OCI-LY7 (cell line): ENCODE data around the gene STIM1. TPM values are rescaled to one million over a fixed set of nuclear protein-coding genes. Genes with fewer than 3 reads are reported as not detected.
"Not testable (repeated sequence)": the region's sequence is repeated elsewhere in the genome, so short reads cannot be mapped to it uniquely, and the experiment has no call there.

Experiments
- BruUV-seq: library from RNA; stranded (reverse); fragments of 400-500 nt; replicated peaks from 2 replicates; lab custom pipeline; 2021; lab: Mats Ljungman, UMichigan
- CTCF ChIA-PET: fragments of 300-600 bp; sonication (Branson Sonifier 250); formaldehyde crosslinking; loops from one replicate; lab custom pipeline; 2022; ENCODE audit warnings: antibody characterized with exemption; ENCODE audit not compliant: unreplicated experiment; lab: Charles Lee
- POLR2A ChIA-PET: fragments of 300-600 bp; sonication (Branson Sonifier 250); formaldehyde crosslinking; loops from one replicate; lab custom pipeline; 2022; ENCODE audit warnings: antibody characterized with exemption; lab: Charles Lee
- DNase-seq: peaks from one replicate; pipeline ENCODE4 v3.0.0-alpha.2; 2015; ENCODE audit warnings: low spot score
- H2AFZ ChIP-seq: fragments of 200-600 bp; sonication (generic), shearing (Covaris generic); 2 replicates; pipeline ENCODE4 v1.6.1; 2014; ENCODE audit warnings: mild to moderate bottlenecking, antibody characterized with exemption, low read length, moderate library complexity
- H3K27ac ChIP-seq: fragments of 200-600 bp; sonication (generic); 2 replicates; pipeline ENCODE4 v1.5.1; 2014; ENCODE audit warnings: mixed run types, low read depth, mild to moderate bottlenecking, moderate library complexity, low read length, inconsistent platforms; ENCODE audit not compliant: poor library complexity, severe bottlenecking
- H3K36me3 ChIP-seq: fragments of 200-600 bp; sonication (generic); 2 replicates; pipeline ENCODE4 v1.6.1; 2014; ENCODE audit warnings: mild to moderate bottlenecking, antibody characterized with exemption, low read length, moderate library complexity, mixed read lengths; ENCODE audit not compliant: insufficient read depth
- H3K4me1 ChIP-seq: fragments of 200-600 bp; sonication (generic); 2 replicates; pipeline ENCODE4 v1.5.1; 2014; ENCODE audit warnings: mild to moderate bottlenecking, low read length; ENCODE audit not compliant: insufficient read depth, poor library complexity, severe bottlenecking
- H3K4me2 ChIP-seq: fragments of 200-600 bp; sonication (generic); 2 replicates; pipeline ENCODE4 v1.6.1; 2014; ENCODE audit warnings: mild to moderate bottlenecking, low read length
- H3K4me3 ChIP-seq: fragments of 200-600 bp; sonication (generic); 2 replicates; pipeline ENCODE4 v1.5.1; 2014; ENCODE audit warnings: mild to moderate bottlenecking, low read depth, low read length; ENCODE audit not compliant: poor library complexity, severe bottlenecking
- H3K79me2 ChIP-seq: fragments of 200-600 bp; sonication (generic); 2 replicates; pipeline ENCODE4 v1.6.1; 2016; ENCODE audit warnings: low read depth, mild to moderate bottlenecking, low read length, moderate library complexity, mixed read lengths; ENCODE audit not compliant: insufficient read depth
- H3K9me2 ChIP-seq: fragments of 200-600 bp; sonication (generic); 2 replicates; pipeline ENCODE4 v1.6.1; 2016; ENCODE audit warnings: mild to moderate bottlenecking, low read length, mixed read lengths; ENCODE audit not compliant: insufficient read depth
- H3K9me3 ChIP-seq: fragments of 200-600 bp; sonication (generic); 2 replicates; pipeline ENCODE4 v1.6.1; 2014; ENCODE audit warnings: mild to moderate bottlenecking, mixed run types, low read length, mixed read lengths
- H4K20me1 ChIP-seq: fragments of 200-600 bp; sonication (generic); 2 replicates; pipeline ENCODE4 v1.6.1; 2014; ENCODE audit warnings: mild to moderate bottlenecking, antibody characterized with exemption, low read length, moderate library complexity, mixed read lengths; ENCODE audit not compliant: insufficient read depth
- CTCF ChIP-seq: fragments of 200-600 bp; sonication (generic); conservative IDR thresholded peaks from 2 replicates; pipeline ENCODE4 v1.5.1; 2014; ENCODE audit warnings: mild to moderate bottlenecking, antibody characterized with exemption, low read length, moderate library complexity, mixed read lengths
- EZH2phosphoT487 ChIP-seq: fragments of 200-600 bp; sonication (generic); IDR thresholded peaks from 2 replicates; pipeline ENCODE4 v1.6.1; 2018; ENCODE audit warnings: low read depth, borderline replicate concordance, mild to moderate bottlenecking, mixed run types, antibody characterized with exemption, low read length, moderate library complexity, mixed read lengths
- intact Hi-C: fragments of 100-400 bp; cut with micrococcal nuclease; formaldehyde crosslinking; loops from one replicate; pipeline ENCODE4 v1.10.0; 2022; ENCODE audit not compliant: unreplicated experiment
- total RNA-seq, 2 experiments: library from RNA; depleted of rRNA in 1 of 2; stranded (reverse); fragments of >200 nt in 1 of 2; shearing (Covaris generic) in 1 of 2; gene quantifications; 2 replicates each; pipeline ENCODE4 v1.2.3, GENCODE V29; 2014 to 2022

Gene STIM1
- total RNA-seq, 2 experiments from 2014 or later = 21.0 to 49.1 TPM

DNA sequence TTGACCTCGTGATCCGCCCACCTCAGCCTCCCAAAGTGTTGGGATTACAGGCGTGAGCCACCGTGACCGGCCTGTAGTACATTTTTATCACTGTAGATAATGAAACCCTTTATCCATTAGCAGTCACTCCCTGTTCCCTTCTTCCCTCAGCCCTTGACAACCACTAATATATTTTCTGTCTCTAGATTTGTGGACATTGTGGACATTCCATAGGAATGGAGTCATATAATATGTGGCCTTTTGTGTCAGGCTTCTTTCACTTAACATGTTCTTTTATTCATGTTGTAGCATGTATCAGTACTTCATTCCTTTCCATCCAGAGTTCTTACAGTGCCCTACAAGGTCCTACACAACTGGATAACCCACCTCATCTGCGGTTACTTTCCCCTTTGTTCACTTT lies 269.7 kb downstream of the STIM1 start:
- intact Hi-C loops = no loop called here
- Histone ChIP-seq H4K20me1 (no peaks in the 10 kb centered on the region), H3K4me3 (no peak overlapping the region), H3K9me2 (no peaks in the 10 kb centered on the region), H2AFZ (no peak overlapping the region), H3K79me2 (no peaks in the 10 kb centered on the region), H3K4me2 (no peak overlapping the region), H3K9me3 (no peaks in the 10 kb centered on the region), H3K27ac (no peak overlapping the region), H3K36me3 (peaks cover 97% of the 10 kb centered on the region), H3K4me1 (no peaks in the 10 kb centered on the region)
- no TSS peak for BruUV-seq
- TF ChIP-seq EZH2phosphoT487 = no peak
- no peak for TF ChIP-seq CTCF
- CTCF ChIA-PET = no interaction called here
- POLR2A ChIA-PET = no interaction called here
- no peak for DNase-seq

GRCh38 chr11:4127357-4127756 lies 271.9 kb downstream of the STIM1 start:
- Histone ChIP-seq H4K20me1 (no peaks in the 10 kb centered on the region), H3K9me2 (no peaks in the 10 kb centered on the region), H3K4me2 (no peak overlapping the region), H3K4me3 (no peak overlapping the region), H3K4me1 (no peaks in the 10 kb centered on the region), H3K9me3 (no peaks in the 10 kb centered on the region), H2AFZ (no peak overlapping the region), H3K36me3 (peaks cover 97% of the 10 kb centered on the region), H3K79me2 (no peaks in the 10 kb centered on the region), H3K27ac (no peak overlapping the region)
- ChIA-PET POLR2A (no interaction called here), CTCF (no interaction called here)
- no peak for TF ChIP-seq CTCF
- intact Hi-C loops = no loop called here
- DNase-seq = no peak
- BruUV-seq = no TSS peak

DNA sequence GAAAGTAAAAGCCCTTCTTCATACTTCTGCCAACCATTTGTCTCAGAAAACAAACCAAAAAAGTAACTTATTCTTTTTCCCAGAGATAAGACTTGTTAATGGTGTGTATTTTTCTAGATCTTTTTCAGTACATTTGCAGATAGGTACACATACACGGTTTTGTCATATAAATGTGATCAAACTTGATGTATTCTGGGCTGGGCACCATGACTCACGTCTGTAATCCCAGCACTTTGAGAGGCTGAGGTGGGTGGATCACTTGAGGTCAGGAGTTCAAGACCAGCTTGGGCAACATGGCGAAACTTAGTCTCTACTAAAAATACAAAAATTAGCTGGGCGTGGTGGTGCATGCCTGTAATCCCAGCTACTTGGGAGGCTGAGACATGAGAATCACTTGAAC lies 274.8 kb downstream of the STIM1 start:
- H4K20me1 ChIP-seq, H2AFZ ChIP-seq, DNase-seq, H3K9me2 ChIP-seq, H3K4me2 ChIP-seq, BruUV-seq, H3K4me3 ChIP-seq, H3K79me2 ChIP-seq, H3K27ac ChIP-seq, H3K9me3 ChIP-seq, CTCF ChIA-PET, H3K4me1 ChIP-seq, intact Hi-C loops: not testable (repeated sequence)
- POLR2A ChIA-PET = interaction anchor here (0.6 to 0.9 kb wide), 2 partner anchors 34 to 409 kb away, joined by 3 to 4 read pairs; no protein-coding TSS in a partner anchor
- peaks cover 99% of the 10 kb centered on the region for H3K36me3 ChIP-seq
